Activated naive CD8-positive, alpha-beta T cell treated with anti-CD3 and anti-CD28 coated beads, Interleukin-2, amount 50 U/mL, for 24 hours (primary cell): ENCODE measurements around the gene KDM2A.
A peak's percentile ranks its signal among the peaks of the same experiment; 100 is the strongest.

ENCODE experiments used
- ATAC-seq: fragments of 150-1000 bp; cut with Tn5 transposase; one replicate; pipeline ENCODE4 v1.10.0; 2021
- DNase-seq: peaks from one replicate; pipeline ENCODE4 v3.0.0; 2021
- H3K27ac Mint-ChIP-seq: one replicate; pipeline ENCODE4 v1.8.0; 2021; ENCODE audit warnings: mild to moderate bottlenecking, mixed read lengths
- H3K27me3 Mint-ChIP-seq: one replicate; pipeline ENCODE4 v1.8.0; 2021; ENCODE audit warnings: mixed read lengths
- H3K36me3 Mint-ChIP-seq: one replicate; pipeline ENCODE4 v1.8.0; 2021; ENCODE audit warnings: low read depth, mixed read lengths
- H3K4me1 Mint-ChIP-seq: one replicate; pipeline ENCODE4 v1.8.0; 2021; ENCODE audit warnings: mixed read lengths
- H3K4me3 Mint-ChIP-seq: one replicate; pipeline ENCODE4 v1.8.0; 2021; ENCODE audit warnings: mild to moderate bottlenecking, moderate library complexity, mixed read lengths
- H3K9me3 Mint-ChIP-seq: one replicate; pipeline ENCODE4 v1.8.0; 2021; ENCODE audit warnings: mixed read lengths

The KDM2A gene

GRCh38 chr11:67289651-67290479 lies 170.8 kb downstream of the KDM2A start:
- peaks cover 39% of the 10 kb centered on the region for H3K36me3 Mint-ChIP-seq
- peak overlapping the region; percentile 85 for H3K4me3 Mint-ChIP-seq
- no peaks in the 10 kb centered on the region for H3K9me3 Mint-ChIP-seq
- H3K27me3 Mint-ChIP-seq, result no peaks in the 10 kb centered on the region
- ATAC-seq (no peak), DNase-seq (peak; percentile 30)
- H3K27ac Mint-ChIP-seq, result peak overlapping the region; percentile 90
- peaks cover 57% of the 10 kb centered on the region for H3K4me1 Mint-ChIP-seq

- Mint-ChIP-seq H3K9me3 (no peaks in the 10 kb centered on the region), H3K36me3 (peaks cover 48% of the 10 kb centered on the region), H3K27ac (peak overlapping the region; percentile 22), H3K27me3 (no peaks in the 10 kb centered on the region), H3K4me1 (peaks cover 49% of the 10 kb centered on the region), H3K4me3 (peak overlapping the region; percentile 85)
- no peak for ATAC-seq
- DNase-seq, result no peak
Observed at GRCh38 chr11:67290801-67291200, 171.7 kb downstream of the KDM2A start.

- H3K4me3 Mint-ChIP-seq, result no peak overlapping the region
Observed at GRCh38 chr11:67291481-67292381, 172.7 kb downstream of the KDM2A start.

GRCh38 chr11:67292671-67293070 lies 173.6 kb downstream of the KDM2A start:
- ATAC-seq (no peak), DNase-seq (no peak)
- H3K27ac Mint-ChIP-seq, result peak overlapping the region; percentile 41
- H3K27me3 Mint-ChIP-seq, result no peaks in the 10 kb centered on the region
- peaks cover 59% of the 10 kb centered on the region for H3K36me3 Mint-ChIP-seq
- H3K9me3 Mint-ChIP-seq, result peaks cover 12% of the 10 kb centered on the region
- H3K4me3 Mint-ChIP-seq, result peak overlapping the region; percentile 43
- peaks cover 38% of the 10 kb centered on the region for H3K4me1 Mint-ChIP-seq

More at GRCh38 chr11:67291481-67292381, 172.7 kb downstream of the KDM2A start:
- Mint-ChIP-seq H3K27me3 (no peaks in the 10 kb centered on the region), H3K4me1 (peaks cover 43% of the 10 kb centered on the region), H3K36me3 (peaks cover 58% of the 10 kb centered on the region), H3K9me3 (peaks cover 8% of the 10 kb centered on the region), H3K27ac (no peak overlapping the region)
- DNase-seq, result no peak
- ATAC-seq, result no peak

GRCh38 chr11:67293090-67293489 lies 174.0 kb downstream of the KDM2A start:
- no peak for DNase-seq
- Mint-ChIP-seq H3K4me3 (peak overlapping the region; percentile 43), H3K9me3 (peaks cover 12% of the 10 kb centered on the region), H3K27me3 (no peaks in the 10 kb centered on the region), H3K36me3 (peaks cover 60% of the 10 kb centered on the region), H3K27ac (peak overlapping the region; percentile 41), H3K4me1 (peaks cover 33% of the 10 kb centered on the region)
- ATAC-seq, result no peak

GRCh38 chr11:67295846-67296245 lies 176.8 kb downstream of the KDM2A start:
- Mint-ChIP-seq H3K4me3 (no peak overlapping the region), H3K9me3 (peaks cover 12% of the 10 kb centered on the region), H3K27ac (no peak overlapping the region), H3K36me3 (peaks cover 65% of the 10 kb centered on the region), H3K27me3 (no peaks in the 10 kb centered on the region), H3K4me1 (peaks cover 27% of the 10 kb centered on the region)
- ATAC-seq, result no peak
- no peak for DNase-seq

GRCh38 chr11:67298786-67299185 lies 179.7 kb downstream of the KDM2A start:
- H3K4me3 Mint-ChIP-seq, result no peak overlapping the region
- H3K36me3 Mint-ChIP-seq, result peaks cover 47% of the 10 kb centered on the region
- H3K27me3 Mint-ChIP-seq, result no peaks in the 10 kb centered on the region
- H3K4me1 Mint-ChIP-seq, result peaks cover 15% of the 10 kb centered on the region
- ATAC-seq, result no peak
- no peak overlapping the region for H3K27ac Mint-ChIP-seq
- no peak for DNase-seq
- H3K9me3 Mint-ChIP-seq, result peaks cover 12% of the 10 kb centered on the region

GRCh38 chr11:67299471-67300191 lies 180.6 kb downstream of the KDM2A start:
- H3K36me3 Mint-ChIP-seq, result peaks cover 39% of the 10 kb centered on the region
- no peak overlapping the region for H3K27ac Mint-ChIP-seq
- H3K4me3 Mint-ChIP-seq, result no peak overlapping the region
- ATAC-seq (no peak), DNase-seq (no peak)
- peaks cover 12% of the 10 kb centered on the region for H3K9me3 Mint-ChIP-seq
- no peaks in the 10 kb centered on the region for H3K27me3 Mint-ChIP-seq
- peaks cover 11% of the 10 kb centered on the region for H3K4me1 Mint-ChIP-seq

GRCh38 chr11:67300256-67300755 lies 181.2 kb downstream of the KDM2A start:
- no peak for DNase-seq
- Mint-ChIP-seq H3K4me3 (no peak overlapping the region), H3K36me3 (peaks cover 33% of the 10 kb centered on the region), H3K4me1 (peaks cover 11% of the 10 kb centered on the region), H3K27ac (no peak overlapping the region), H3K9me3 (peaks cover 12% of the 10 kb centered on the region), H3K27me3 (no peaks in the 10 kb centered on the region)
- no peak for ATAC-seq

- H3K27ac Mint-ChIP-seq, result no peak overlapping the region
- DNase-seq (no peak), ATAC-seq (no peak)
- H3K9me3 Mint-ChIP-seq, result peaks cover 12% of the 10 kb centered on the region
- no peaks in the 10 kb centered on the region for H3K27me3 Mint-ChIP-seq
- H3K36me3 Mint-ChIP-seq, result peaks cover 28% of the 10 kb centered on the region
- H3K4me1 Mint-ChIP-seq, result peaks cover 11% of the 10 kb centered on the region
- H3K4me3 Mint-ChIP-seq, result no peak overlapping the region
Observed at GRCh38 chr11:67300756-67301312, 181.8 kb downstream of the KDM2A start.

- H3K27ac Mint-ChIP-seq, result no peak overlapping the region
- peaks cover 22% of the 10 kb centered on the region for H3K36me3 Mint-ChIP-seq
Observed at GRCh38 chr11:67301313-67301921, 182.4 kb downstream of the KDM2A start.

GRCh38 chr11:67301951-67302516 lies 183.0 kb downstream of the KDM2A start:
- Mint-ChIP-seq H3K4me1 (peaks cover 7% of the 10 kb centered on the region), H3K4me3 (no peak overlapping the region), H3K27me3 (no peaks in the 10 kb centered on the region), H3K9me3 (peaks cover 1% of the 10 kb centered on the region), H3K36me3 (peaks cover 16% of the 10 kb centered on the region), H3K27ac (no peak overlapping the region)
- ATAC-seq (no peak), DNase-seq (no peak)

More at GRCh38 chr11:67301313-67301921, 182.4 kb downstream of the KDM2A start:
- ATAC-seq, result no peak
- no peak for DNase-seq
- H3K4me3 Mint-ChIP-seq, result no peak overlapping the region
- peaks cover 7% of the 10 kb centered on the region for H3K9me3 Mint-ChIP-seq
- H3K27me3 Mint-ChIP-seq, result no peaks in the 10 kb centered on the region
- peaks cover 11% of the 10 kb centered on the region for H3K4me1 Mint-ChIP-seq

GRCh38 chr11:67302571-67303131 lies 183.6 kb downstream of the KDM2A start:
- Mint-ChIP-seq H3K4me1 (peaks cover 7% of the 10 kb centered on the region), H3K27me3 (no peaks in the 10 kb centered on the region), H3K4me3 (no peak overlapping the region), H3K36me3 (peaks cover 11% of the 10 kb centered on the region), H3K9me3 (no peaks in the 10 kb centered on the region), H3K27ac (no peak overlapping the region)
- no peak for DNase-seq
- no peak for ATAC-seq
